Measurements from ENCODE around the gene HSP90AB1. TPM values are rescaled to one million over a fixed set of nuclear protein-coding genes. Genes with fewer than 3 reads are reported as not detected.

Gene HSP90AB1
- total and polyA plus RNA-seq, 2 of the 8 experiments (the other 6 are each of a cell fraction or from before 2014, with no cell fraction given), result 1,564 to 2,297 TPM

GRCh38 chr6:44251576-44252524 lies 4.9 kb downstream of the HSP90AB1 start:
- H3K4ac ChIP-seq (replicated peaks; ENCODE audit: insufficient read length, low read depth, low read length), result no peak overlapping the region
- no peak overlapping the region for H3K27ac ChIP-seq (ENCODE audit: low read depth, low read length)
- H3K79me1 ChIP-seq (ENCODE audit: low read depth, low read length), result no peaks in the 10 kb centered on the region; the same call in 1 of the 2 replicates
- 0 out of 4 replicates have a peak overlapping the region, but pooled peaks of 1 of the 2 experiments have one; percentile 9 for H3K4me2 ChIP-seq (ENCODE audit: insufficient read depth in 1 of 2, low read depth in 2 of 2, low read length in 2 of 2)
- no peak overlapping the region for H3K56ac ChIP-seq (replicated peaks; ENCODE audit: insufficient read length, low read depth, low read length)
- no peak overlapping the region for H3K18ac ChIP-seq (ENCODE audit: extremely low read depth, low read length)
- no peak for FAIRE-seq
- 97% methylated on average over 14 of the region's 14 CpGs; no CpG with 5 or more reads in 1 of the 2 experiments for WGBS, 2 experiments (ENCODE audit: extremely low coverage in 1 of 2, insufficient coverage in 1 of 2, insufficient read length in 1 of 2, insufficient replicate concordance in 2 of 2, low coverage in 1 of 2, low lambda C conversion rate in 2 of 2, missing lambda C conversion rate in 1 of 2)
- H2AK5ac ChIP-seq (ENCODE audit: low read depth, low read length), result no peak overlapping the region
- POLR2A ChIA-PET (ENCODE audit: partially characterized antibody), result interaction anchor here (0.7 to 15.1 kb wide), 26 partner anchors 11 to 1129 kb away, joined by 3 to 581 read pairs (median 4); partner anchors contain the start of genes HSP90AB1, MRPL14, NFKBIE and SLC29A1
- no peak for DNase-seq (ENCODE audit: low read depth in 1 of 2, low spot score in 2 of 2)
- H3K23me2 ChIP-seq (ENCODE audit: low read depth, low read length), result peaks cover 13% of the 10 kb centered on the region
- peaks cover 27 to 66% of the 10 kb centered on the region in 2 experiments for H3K79me2 ChIP-seq (ENCODE audit: control insufficient read depth in 1 of 2, insufficient read depth in 2 of 2, low read length in 2 of 2)
- no peak overlapping the region for H3K23ac ChIP-seq (ENCODE audit: insufficient read length)
- no peak overlapping the region for H2BK5ac ChIP-seq (ENCODE audit: low read depth, low read length)
- H4K20me1 ChIP-seq (replicated peaks in 1 of 2; ENCODE audit: control insufficient read depth in 1 of 2, insufficient read depth in 2 of 2, low read length in 2 of 2), result peaks cover 37 to 46% of the 10 kb centered on the region in 2 experiments
- H3K27me3 ChIP-seq (replicated peaks in 1 of 4; ENCODE audit: control insufficient read depth in 3 of 4, extremely low read depth in 1 of 4, insufficient read depth in 3 of 4, low read length in 3 of 4), result no peaks in the 10 kb centered on the region
- H2BK20ac ChIP-seq (ENCODE audit: low read length), result no peak overlapping the region
- no peak overlapping the region for H3K14ac ChIP-seq (ENCODE audit: insufficient read length)
- CTCF ChIA-PET (ENCODE audit: partially characterized antibody), result interaction anchor here (0.6 to 2.4 kb wide), 10 partner anchors 9 to 157 kb away, joined by 3 to 19 read pairs (median 5); no protein-coding TSS in a partner anchor
- no peak overlapping the region for H2BK15ac ChIP-seq (ENCODE audit: low read length)
- H2AFZ ChIP-seq (ENCODE audit: low read length), result no peak overlapping the region
- no peak overlapping the region for H4K8ac ChIP-seq (ENCODE audit: extremely low read depth, insufficient read depth, low read length)
- H3K9ac ChIP-seq (replicated peaks in 1 of 4; ENCODE audit: extremely low read depth in 1 of 4, low read depth in 3 of 4, low read length in 3 of 4), result no peak overlapping the region; a peak in 1 of 7 replicates
- peaks cover 54 to 80% (median 68%) of the 10 kb centered on the region in 4 experiments for H3K36me3 ChIP-seq (ENCODE audit: control insufficient read depth in 2 of 4, insufficient read depth in 4 of 4, low read length in 3 of 4)
- no peak overlapping the region for H4K5ac ChIP-seq (ENCODE audit: insufficient read length, low read depth, low read length)
- peaks cover 7 to 17% (median 8%) of the 10 kb centered on the region in 4 experiments; a peak in 6 of 7 replicates for H3K4me1 ChIP-seq (replicated peaks in 1 of 4; ENCODE audit: control insufficient read depth in 3 of 4, insufficient read depth in 4 of 4, low read length in 3 of 4)
- no peak overlapping the region for H3K4me3 ChIP-seq (ENCODE audit: extremely low read depth in 1 of 4, insufficient read depth in 2 of 4, low read depth in 3 of 4, low read length in 4 of 4)
- H3K9me3 ChIP-seq (ENCODE audit: insufficient read depth in 2 of 2, low read depth in 1 of 2, low read length in 1 of 2), result no peaks in the 10 kb centered on the region
- H2BK12ac ChIP-seq (ENCODE audit: low read depth, low read length), result no peak overlapping the region
- no peak overlapping the region for H2BK120ac ChIP-seq (replicated peaks; ENCODE audit: low read depth, low read length)
- H4K91ac ChIP-seq (replicated peaks; ENCODE audit: insufficient read length, low read length), result no peak overlapping the region
- TF ChIP-seq SUZ12 (IDR thresholded peaks at IDR 0.05; ENCODE audit: low read length) (no peak), NANOG (IDR thresholded peaks at IDR 0.05; ENCODE audit: insufficient read depth, low read depth, low read length, poor library complexity, severe bottlenecking) (no peak), KDM5A (IDR thresholded peaks at IDR 0.05; ENCODE audit: low read length) (no peak), SIN3A (conservative IDR thresholded peaks at IDR 0.05 in 1 of 2, IDR thresholded peaks at IDR 0.05 in 1 of 2; ENCODE audit: low read depth in 1 of 2, low read length in 2 of 2) (no peak; a peak in 1 of 4 replicates), MAX (IDR thresholded peaks at IDR 0.05) (no peak), YY1 (IDR thresholded peaks at IDR 0.05; ENCODE audit: low read depth, low read length) (no peak), CBX8 (IDR thresholded peaks at IDR 0.05; ENCODE audit: borderline replicate concordance, low read depth, low read length) (no peak), SRF (IDR thresholded peaks at IDR 0.05; ENCODE audit: low read depth, low read length) (no peak), JUN (IDR thresholded peaks at IDR 0.05; ENCODE audit: low read depth, low read length) (no peak), CHD2 (IDR thresholded peaks at IDR 0.05; ENCODE audit: low read length) (no peak)
